Body of pancreas (tissue), 4 donors: ENCODE measurements around the gene KRT34.

ENCODE experiments used
- CTCF ChIP-seq, 7 experiments: fragments of 450-650 bp in 4 of 7; fragments of 200-600 bp in 3 of 7; sonication (generic) in 3 of 7; IDR thresholded peaks; one replicate each; pipeline ENCODE4 v1.5.1; 2016 to 2019; ENCODE audit warnings: antibody characterized with exemption in 7 of 7
- POLR2A ChIP-seq, 3 donors: fragments of 450-650 bp; IDR thresholded peaks; one replicate each; pipeline ENCODE4 v1.6.1; 2016; ENCODE audit warnings: antibody characterized with exemption in 3 of 3, mild to moderate bottlenecking in 2 of 3

GRCh38 chr17:41393294-41393693 lies 11.2 kb upstream of the KRT34 start:
- no peak for TF ChIP-seq CTCF (IDR thresholded peaks at IDR 0.05)
- TF ChIP-seq POLR2A (IDR thresholded peaks at IDR 0.05) = no peak
